OCI-LY7 (cell line): Measurements from ENCODE around the gene TMEM86B. TPM values are rescaled to one million over a fixed set of nuclear protein-coding genes. Genes with fewer than 3 reads are reported as not detected.
A peak's percentile ranks its signal among the peaks of the same experiment; 100 is the strongest.

Experiments used
- BruUV-seq: library from RNA; stranded (reverse); fragments of 400-500 nt; replicated peaks from 2 replicates; lab custom pipeline; 2021; lab: Mats Ljungman, UMichigan
- CTCF ChIA-PET: fragments of 300-600 bp; sonication (Branson Sonifier 250); formaldehyde crosslinking; loops from one replicate; lab custom pipeline; 2022; ENCODE audit warnings: antibody characterized with exemption; ENCODE audit not compliant: unreplicated experiment; lab: Charles Lee
- POLR2A ChIA-PET: fragments of 300-600 bp; sonication (Branson Sonifier 250); formaldehyde crosslinking; loops from one replicate; lab custom pipeline; 2022; ENCODE audit warnings: antibody characterized with exemption; lab: Charles Lee
- DNase-seq: peaks from one replicate; pipeline ENCODE4 v3.0.0-alpha.2; 2015; ENCODE audit warnings: low spot score
- H2AFZ ChIP-seq: fragments of 200-600 bp; sonication (generic), shearing (Covaris generic); 2 replicates; pipeline ENCODE4 v1.6.1; 2014; ENCODE audit warnings: mild to moderate bottlenecking, antibody characterized with exemption, low read length, moderate library complexity
- H3K27ac ChIP-seq: fragments of 200-600 bp; sonication (generic); 2 replicates; pipeline ENCODE4 v1.5.1; 2014; ENCODE audit warnings: mixed run types, low read depth, mild to moderate bottlenecking, moderate library complexity, low read length, inconsistent platforms; ENCODE audit not compliant: poor library complexity, severe bottlenecking
- H3K36me3 ChIP-seq: fragments of 200-600 bp; sonication (generic); 2 replicates; pipeline ENCODE4 v1.6.1; 2014; ENCODE audit warnings: mild to moderate bottlenecking, antibody characterized with exemption, low read length, moderate library complexity, mixed read lengths; ENCODE audit not compliant: insufficient read depth
- H3K4me1 ChIP-seq: fragments of 200-600 bp; sonication (generic); 2 replicates; pipeline ENCODE4 v1.5.1; 2014; ENCODE audit warnings: mild to moderate bottlenecking, low read length; ENCODE audit not compliant: insufficient read depth, poor library complexity, severe bottlenecking
- H3K4me2 ChIP-seq: fragments of 200-600 bp; sonication (generic); 2 replicates; pipeline ENCODE4 v1.6.1; 2014; ENCODE audit warnings: mild to moderate bottlenecking, low read length
- H3K4me3 ChIP-seq: fragments of 200-600 bp; sonication (generic); 2 replicates; pipeline ENCODE4 v1.5.1; 2014; ENCODE audit warnings: mild to moderate bottlenecking, low read depth, low read length; ENCODE audit not compliant: poor library complexity, severe bottlenecking
- H3K79me2 ChIP-seq: fragments of 200-600 bp; sonication (generic); 2 replicates; pipeline ENCODE4 v1.6.1; 2016; ENCODE audit warnings: low read depth, mild to moderate bottlenecking, low read length, moderate library complexity, mixed read lengths; ENCODE audit not compliant: insufficient read depth
- H3K9me2 ChIP-seq: fragments of 200-600 bp; sonication (generic); 2 replicates; pipeline ENCODE4 v1.6.1; 2016; ENCODE audit warnings: mild to moderate bottlenecking, low read length, mixed read lengths; ENCODE audit not compliant: insufficient read depth
- H3K9me3 ChIP-seq: fragments of 200-600 bp; sonication (generic); 2 replicates; pipeline ENCODE4 v1.6.1; 2014; ENCODE audit warnings: mild to moderate bottlenecking, mixed run types, low read length, mixed read lengths
- H4K20me1 ChIP-seq: fragments of 200-600 bp; sonication (generic); 2 replicates; pipeline ENCODE4 v1.6.1; 2014; ENCODE audit warnings: mild to moderate bottlenecking, antibody characterized with exemption, low read length, moderate library complexity, mixed read lengths; ENCODE audit not compliant: insufficient read depth
- EZH2phosphoT487 ChIP-seq: fragments of 200-600 bp; sonication (generic); IDR thresholded peaks from 2 replicates; pipeline ENCODE4 v1.6.1; 2018; ENCODE audit warnings: low read depth, borderline replicate concordance, mild to moderate bottlenecking, mixed run types, antibody characterized with exemption, low read length, moderate library complexity, mixed read lengths
- intact Hi-C: fragments of 100-400 bp; cut with micrococcal nuclease; formaldehyde crosslinking; loops from one replicate; pipeline ENCODE4 v1.10.0; 2022; ENCODE audit not compliant: unreplicated experiment
- total RNA-seq, 2 experiments: library from RNA; depleted of rRNA in 1 of 2; stranded (reverse); fragments of >200 nt in 1 of 2; shearing (Covaris generic) in 1 of 2; gene quantifications; 2 replicates each; pipeline ENCODE4 v1.2.3, GENCODE V29; 2014 to 2022
- TF ChIP-seq, protein P1 (sequence below): fragments of 200-600 bp; sonication (generic); conservative IDR thresholded peaks from 2 replicates; pipeline ENCODE4 v1.5.1; 2014; ENCODE audit warnings: mild to moderate bottlenecking, antibody characterized with exemption, low read length, moderate library complexity, mixed read lengths

Gene TMEM86B
- total RNA-seq, 2 experiments from 2014 or later: 8.1 to 13.8 TPM

DNA sequence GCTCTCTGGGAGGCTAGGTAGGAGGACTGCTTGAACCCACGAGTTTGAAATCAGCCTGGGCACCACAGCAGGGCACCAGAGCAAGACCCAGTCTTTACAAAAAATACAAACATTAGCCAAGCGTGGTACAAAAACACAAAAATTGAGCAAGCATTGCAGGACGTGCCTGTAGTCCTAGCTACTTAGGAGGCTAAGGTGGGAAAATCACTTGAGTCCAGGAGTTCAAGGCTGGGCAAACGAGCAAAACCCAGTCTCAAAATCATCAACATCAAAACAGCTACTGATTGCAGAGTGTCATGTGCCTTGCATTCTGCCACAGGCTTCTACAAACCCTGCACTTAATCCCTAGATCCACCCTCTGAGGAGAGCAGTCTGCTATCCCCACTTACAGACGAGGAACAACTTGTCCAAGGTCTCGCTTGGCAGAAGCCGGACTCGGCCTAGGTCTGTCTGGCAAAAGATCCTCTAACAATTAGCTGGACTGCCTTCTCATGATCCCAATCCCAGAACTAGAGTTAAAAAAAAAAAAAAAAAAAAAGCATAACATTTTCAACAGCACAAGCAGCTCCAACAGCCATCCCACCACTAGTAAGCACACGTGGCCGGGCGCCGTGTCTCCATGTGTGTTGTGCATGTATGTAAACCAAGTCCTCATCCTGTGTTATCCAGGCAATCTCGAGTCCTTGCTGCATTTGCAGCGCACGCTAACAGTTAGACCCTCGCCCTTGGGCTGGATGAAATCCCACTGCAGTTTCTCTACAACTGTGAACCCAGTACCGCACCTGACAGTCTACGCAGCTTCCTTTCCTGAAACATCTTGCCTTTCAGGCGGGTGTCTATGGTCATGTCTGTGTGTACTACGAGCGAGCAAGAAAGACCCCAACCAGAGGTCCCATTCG, 28.2 kb upstream of the TMEM86B start:
- Histone ChIP-seq H3K4me3 (peak overlapping the region; percentile 78), H3K36me3 (peaks cover 57% of the 10 kb centered on the region), H3K27ac (peak overlapping the region; percentile 97), H3K4me2 (peak overlapping the region; percentile 98), H4K20me1 (peaks cover 2% of the 10 kb centered on the region; the same call in 1 of the 2 replicates), H3K9me2 (no peaks in the 10 kb centered on the region), H3K4me1 (peaks cover 56% of the 10 kb centered on the region), H3K9me3 (no peaks in the 10 kb centered on the region), H3K79me2 (peaks cover 61% of the 10 kb centered on the region), H2AFZ (no peak overlapping the region)
- BruUV-seq: TSS peak; percentile 35
- no peak for DNase-seq
- intact Hi-C loops: no loop called here
- TF ChIP-seq, protein P1, sequence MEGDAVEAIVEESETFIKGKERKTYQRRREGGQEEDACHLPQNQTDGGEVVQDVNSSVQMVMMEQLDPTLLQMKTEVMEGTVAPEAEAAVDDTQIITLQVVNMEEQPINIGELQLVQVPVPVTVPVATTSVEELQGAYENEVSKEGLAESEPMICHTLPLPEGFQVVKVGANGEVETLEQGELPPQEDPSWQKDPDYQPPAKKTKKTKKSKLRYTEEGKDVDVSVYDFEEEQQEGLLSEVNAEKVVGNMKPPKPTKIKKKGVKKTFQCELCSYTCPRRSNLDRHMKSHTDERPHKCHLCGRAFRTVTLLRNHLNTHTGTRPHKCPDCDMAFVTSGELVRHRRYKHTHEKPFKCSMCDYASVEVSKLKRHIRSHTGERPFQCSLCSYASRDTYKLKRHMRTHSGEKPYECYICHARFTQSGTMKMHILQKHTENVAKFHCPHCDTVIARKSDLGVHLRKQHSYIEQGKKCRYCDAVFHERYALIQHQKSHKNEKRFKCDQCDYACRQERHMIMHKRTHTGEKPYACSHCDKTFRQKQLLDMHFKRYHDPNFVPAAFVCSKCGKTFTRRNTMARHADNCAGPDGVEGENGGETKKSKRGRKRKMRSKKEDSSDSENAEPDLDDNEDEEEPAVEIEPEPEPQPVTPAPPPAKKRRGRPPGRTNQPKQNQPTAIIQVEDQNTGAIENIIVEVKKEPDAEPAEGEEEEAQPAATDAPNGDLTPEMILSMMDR: no peak
- TF ChIP-seq EZH2phosphoT487: no peak
- CTCF ChIA-PET: no interaction called here
- POLR2A ChIA-PET: interaction anchor here (0.6 to 1.5 kb wide), 6 partner anchors 15 to 219 kb away, joined by 3 to 6 read pairs (median 3); partner anchors contain the start of genes HSPBP1 and ZNF628

DNA sequence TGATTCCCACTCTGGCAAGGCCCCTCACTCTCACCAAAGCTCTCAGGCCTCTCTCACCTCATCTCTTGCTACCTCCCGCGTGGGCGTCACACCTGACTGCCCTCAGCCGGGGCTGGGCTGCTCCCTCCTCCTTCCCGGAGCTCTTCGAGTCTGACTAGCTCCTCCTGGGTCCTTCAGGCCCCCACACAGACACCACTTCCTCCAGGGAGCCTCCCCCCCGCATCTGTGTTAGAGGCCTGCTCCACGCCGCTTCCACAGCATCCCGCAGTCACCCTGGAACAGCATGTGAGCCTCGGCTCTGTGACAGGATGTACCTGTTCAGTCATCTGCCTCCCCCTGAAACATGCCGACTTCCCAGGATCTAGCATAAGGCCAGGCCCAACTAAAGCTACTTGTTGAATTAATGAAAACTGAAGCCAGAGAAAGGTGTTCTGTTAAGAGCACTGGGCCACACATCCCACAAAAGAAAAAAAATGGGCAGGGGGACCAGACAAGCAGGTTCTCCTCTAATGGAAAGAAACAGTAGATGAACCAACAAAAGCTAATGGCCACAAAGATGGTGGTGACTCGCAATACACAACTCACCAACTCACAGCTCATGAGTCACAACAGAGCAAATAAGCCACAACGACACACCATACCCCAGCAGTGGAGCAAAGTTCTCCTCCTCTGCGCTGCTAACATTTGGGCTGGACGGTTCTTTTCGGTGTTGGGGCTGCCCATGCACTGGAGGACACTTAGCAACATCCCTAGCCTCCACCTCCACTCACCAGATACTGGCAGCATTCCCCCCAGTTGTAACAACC, 27.3 kb upstream of the TMEM86B start:
- intact Hi-C loops: loop anchor here (2.0 kb wide), 1 partner anchor 43 kb away; no protein-coding TSS in a partner anchor
- Histone ChIP-seq H3K4me3 (peak overlapping the region; percentile 78), H3K79me2 (peaks cover 71% of the 10 kb centered on the region), H3K9me2 (no peaks in the 10 kb centered on the region), H3K4me1 (peaks cover 63% of the 10 kb centered on the region), H3K4me2 (peak overlapping the region; percentile 98), H3K36me3 (peaks cover 62% of the 10 kb centered on the region), H3K27ac (peak overlapping the region; percentile 97), H4K20me1 (peaks cover 12% of the 10 kb centered on the region), H3K9me3 (no peaks in the 10 kb centered on the region), H2AFZ (no peak overlapping the region)
- ChIA-PET CTCF (interaction anchor here (1.8 kb wide), 1 partner anchor 45 kb away, joined by 5 read pairs; no protein-coding TSS in a partner anchor), POLR2A (interaction anchor here (0.6 to 1.9 kb wide), 11 partner anchors 16 to 129 kb away, joined by 3 to 7 read pairs (median 3); partner anchors contain the start of genes HSPBP1 and KMT5C)
- TF ChIP-seq, protein P1: no peak
- TF ChIP-seq EZH2phosphoT487: no peak
- BruUV-seq: no TSS peak
- peak; percentile 73 for DNase-seq
